Measurements from ENCODE around the gene CNTNAP2.

DNA sequence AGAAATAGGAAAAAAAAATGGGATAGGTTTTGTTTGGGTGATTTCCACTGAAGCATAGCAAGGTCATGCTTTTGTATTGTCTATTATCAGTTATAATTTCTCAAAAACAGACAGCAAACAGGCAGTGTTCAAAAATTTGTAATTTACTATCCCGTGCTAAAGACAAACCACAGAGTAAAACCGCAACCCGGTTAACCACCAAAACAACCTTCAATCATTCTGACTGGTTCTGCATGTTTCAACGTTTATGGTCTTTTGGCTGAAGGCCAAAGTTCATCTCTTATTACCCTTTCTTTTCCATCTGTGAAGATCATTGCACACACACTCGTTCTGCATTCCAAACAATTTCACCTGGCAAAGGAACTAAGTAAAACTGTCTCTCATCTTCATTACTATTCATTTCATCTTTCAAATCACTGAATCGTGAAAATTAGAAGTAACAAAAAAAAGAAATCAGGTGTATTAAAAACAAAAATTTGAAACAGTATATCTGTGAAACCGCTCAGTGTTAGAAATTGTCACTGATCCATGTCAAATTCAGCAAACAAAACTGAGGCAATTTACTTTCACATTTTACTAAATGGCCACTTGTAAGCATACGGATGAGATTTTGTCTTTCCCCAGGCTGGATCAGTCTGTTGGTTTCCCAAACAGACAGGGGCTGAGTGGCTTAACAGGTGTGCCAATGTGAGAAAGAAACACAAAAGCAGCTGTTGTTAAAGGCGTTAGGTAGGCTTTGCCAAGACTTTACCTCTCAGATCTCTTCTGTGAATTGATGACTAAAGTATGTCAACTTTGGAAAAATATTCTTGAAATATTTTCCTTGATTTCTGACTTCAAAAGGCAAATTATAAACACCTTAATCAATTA is 539.6 kb downstream of the CNTNAP2 start:
- TF ChIP-seq, protein P1, sequence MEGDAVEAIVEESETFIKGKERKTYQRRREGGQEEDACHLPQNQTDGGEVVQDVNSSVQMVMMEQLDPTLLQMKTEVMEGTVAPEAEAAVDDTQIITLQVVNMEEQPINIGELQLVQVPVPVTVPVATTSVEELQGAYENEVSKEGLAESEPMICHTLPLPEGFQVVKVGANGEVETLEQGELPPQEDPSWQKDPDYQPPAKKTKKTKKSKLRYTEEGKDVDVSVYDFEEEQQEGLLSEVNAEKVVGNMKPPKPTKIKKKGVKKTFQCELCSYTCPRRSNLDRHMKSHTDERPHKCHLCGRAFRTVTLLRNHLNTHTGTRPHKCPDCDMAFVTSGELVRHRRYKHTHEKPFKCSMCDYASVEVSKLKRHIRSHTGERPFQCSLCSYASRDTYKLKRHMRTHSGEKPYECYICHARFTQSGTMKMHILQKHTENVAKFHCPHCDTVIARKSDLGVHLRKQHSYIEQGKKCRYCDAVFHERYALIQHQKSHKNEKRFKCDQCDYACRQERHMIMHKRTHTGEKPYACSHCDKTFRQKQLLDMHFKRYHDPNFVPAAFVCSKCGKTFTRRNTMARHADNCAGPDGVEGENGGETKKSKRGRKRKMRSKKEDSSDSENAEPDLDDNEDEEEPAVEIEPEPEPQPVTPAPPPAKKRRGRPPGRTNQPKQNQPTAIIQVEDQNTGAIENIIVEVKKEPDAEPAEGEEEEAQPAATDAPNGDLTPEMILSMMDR (conservative IDR thresholded peaks at IDR 0.05; ENCODE audit: low read length) = no peak
- no peak for TF ChIP-seq EZH2phosphoT487 (IDR thresholded peaks at IDR 0.05; ENCODE audit: borderline replicate concordance, low read depth, low read length)
